Activated naive CD8-positive, alpha-beta T cell (primary cell): ENCODE measurements around the gene SMIM12.
A peak's percentile ranks its signal among the peaks of the same experiment; 100 is the strongest.

Experiments used
- H3K27ac Mint-ChIP-seq: one replicate; pipeline ENCODE4 v1.8.0; 2021; ENCODE audit warnings: mixed read lengths
- H3K27me3 Mint-ChIP-seq: one replicate; pipeline ENCODE4 v1.8.0; 2021; ENCODE audit warnings: mixed read lengths
- H3K36me3 Mint-ChIP-seq: one replicate; pipeline ENCODE4 v1.8.0; 2021; ENCODE audit warnings: mixed read lengths
- H3K4me1 Mint-ChIP-seq: one replicate; pipeline ENCODE4 v1.8.0; 2021; ENCODE audit warnings: low read depth, mixed read lengths
- H3K4me3 Mint-ChIP-seq: one replicate; pipeline ENCODE4 v1.8.0; 2021; ENCODE audit warnings: mild to moderate bottlenecking, mixed read lengths
- H3K9me3 Mint-ChIP-seq: one replicate; pipeline ENCODE4 v1.8.0; 2021; ENCODE audit warnings: low read depth, mixed read lengths

SMIM12 gene

DNA sequence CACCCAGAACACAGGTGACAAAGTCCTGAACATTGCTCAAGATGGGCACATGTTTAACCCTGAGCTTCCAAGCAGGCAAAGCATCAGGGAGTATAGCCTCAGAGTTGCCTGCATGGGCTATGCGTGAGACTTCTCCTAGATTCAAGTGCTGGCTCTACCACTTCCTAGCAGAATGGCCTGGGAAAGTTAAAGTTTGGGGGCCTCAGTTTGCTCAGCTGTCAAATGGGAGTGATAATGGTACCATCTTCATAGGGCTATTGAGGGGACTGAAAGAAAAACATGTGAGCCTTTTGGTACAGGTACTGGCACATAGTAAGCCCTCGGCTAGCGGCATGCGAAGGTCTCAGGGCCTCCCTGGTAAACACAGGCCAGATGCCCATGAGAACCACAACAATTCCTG is 28.0 kb upstream of the SMIM12 start:
- Mint-ChIP-seq H3K36me3 (peaks cover 5% of the 10 kb centered on the region), H3K27me3 (peaks cover 26% of the 10 kb centered on the region), H3K27ac (no peak overlapping the region), H3K4me1 (peaks cover 3% of the 10 kb centered on the region), H3K4me3 (no peak overlapping the region), H3K9me3 (peaks cover 9% of the 10 kb centered on the region)

DNA sequence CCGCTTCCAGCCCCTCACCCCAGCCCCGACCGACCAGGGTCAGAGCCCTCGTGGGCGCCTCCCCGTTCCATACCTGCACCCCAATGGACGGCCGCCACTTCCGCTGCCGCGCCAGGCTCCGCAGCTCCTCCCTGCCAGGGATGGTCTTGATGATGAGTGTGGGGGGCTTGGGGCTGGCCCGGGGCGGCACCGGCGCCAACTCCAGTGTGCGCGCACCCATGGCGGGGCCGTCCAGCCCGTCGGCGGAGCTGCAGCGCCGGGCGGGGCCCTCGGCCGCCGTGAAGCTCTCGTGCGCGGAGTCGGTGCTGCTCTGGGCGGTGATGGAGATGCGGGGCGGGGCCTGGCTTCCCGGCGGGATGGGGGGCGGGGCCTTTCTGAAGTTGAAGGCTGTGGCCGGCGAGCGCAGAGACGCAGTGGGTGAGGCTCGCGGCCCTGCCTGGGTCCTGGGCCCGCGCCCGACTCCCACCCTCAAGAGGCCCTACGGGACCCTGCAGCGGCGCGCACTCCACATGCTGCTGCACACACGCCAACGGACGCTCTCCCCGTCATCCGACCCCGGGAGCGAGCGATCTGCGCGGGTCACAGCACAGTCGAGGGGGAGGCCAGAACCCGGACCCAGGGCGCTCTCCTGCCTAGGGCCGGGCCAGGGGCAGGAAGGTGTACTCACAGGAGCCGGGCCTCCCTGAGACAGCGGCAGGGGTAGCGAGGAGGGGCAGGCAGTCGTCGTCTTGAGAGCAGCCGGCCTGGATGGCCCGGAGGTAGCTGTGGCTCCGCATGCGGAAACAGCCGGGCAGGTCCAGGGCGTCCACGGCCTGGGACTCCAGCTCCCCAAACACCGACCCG is 26.1 kb upstream of the SMIM12 start:
- Mint-ChIP-seq H3K9me3 (no peaks in the 10 kb centered on the region), H3K4me3 (peak overlapping the region; percentile 70), H3K27ac (no peak overlapping the region), H3K27me3 (peaks cover 27% of the 10 kb centered on the region), H3K4me1 (peaks cover 3% of the 10 kb centered on the region), H3K36me3 (peaks cover 5% of the 10 kb centered on the region)

DNA sequence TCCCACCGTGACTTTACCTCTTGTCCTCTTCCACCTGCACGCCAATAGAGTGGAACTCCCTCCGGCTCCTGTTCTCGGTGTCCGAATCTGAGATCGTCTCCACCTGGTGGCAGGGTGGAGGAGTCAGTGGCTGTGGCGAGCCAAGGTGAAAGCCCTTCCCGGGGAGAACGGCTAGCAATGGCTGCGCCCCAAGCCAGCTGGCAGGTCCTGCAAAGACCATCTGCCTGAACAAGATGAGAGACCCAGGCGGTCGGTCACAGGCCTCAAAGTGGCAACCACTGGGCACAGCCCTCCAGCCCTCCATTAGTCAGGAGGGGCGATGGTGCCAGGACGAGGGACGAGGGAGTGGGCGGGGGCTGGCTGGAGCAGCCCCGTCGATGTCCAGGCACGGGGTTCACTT is 25.4 kb upstream of the SMIM12 start:
- peak overlapping the region; percentile 70 for H3K4me3 Mint-ChIP-seq
- H3K27ac Mint-ChIP-seq = no peak overlapping the region
- H3K4me1 Mint-ChIP-seq = peaks cover 3% of the 10 kb centered on the region
- peaks cover 5% of the 10 kb centered on the region for H3K36me3 Mint-ChIP-seq
- H3K9me3 Mint-ChIP-seq = no peaks in the 10 kb centered on the region
- peaks cover 27% of the 10 kb centered on the region for H3K27me3 Mint-ChIP-seq

GRCh38 chr1:34884536-34884935 is 25.0 kb upstream of the SMIM12 start:
- H3K27ac Mint-ChIP-seq = no peak overlapping the region
- H3K27me3 Mint-ChIP-seq = peaks cover 27% of the 10 kb centered on the region
- peaks cover 3% of the 10 kb centered on the region for H3K36me3 Mint-ChIP-seq
- peaks cover 3% of the 10 kb centered on the region for H3K4me1 Mint-ChIP-seq
- no peaks in the 10 kb centered on the region for H3K9me3 Mint-ChIP-seq
- peak overlapping the region; percentile 70 for H3K4me3 Mint-ChIP-seq

- H3K4me3 Mint-ChIP-seq = no peak overlapping the region
- peaks cover 27% of the 10 kb centered on the region for H3K27me3 Mint-ChIP-seq
- no peaks in the 10 kb centered on the region for H3K4me1 Mint-ChIP-seq
- H3K9me3 Mint-ChIP-seq = no peaks in the 10 kb centered on the region
- no peak overlapping the region for H3K27ac Mint-ChIP-seq
- no peaks in the 10 kb centered on the region for H3K36me3 Mint-ChIP-seq
These were observed 19.7 kb upstream of the SMIM12 start for GRCh38 chr1:34879230-34879629.

GRCh38 chr1:34876406-34876805 is 16.9 kb upstream of the SMIM12 start:
- Mint-ChIP-seq H3K9me3 (no peaks in the 10 kb centered on the region), H3K4me3 (no peak overlapping the region), H3K27ac (no peak overlapping the region), H3K36me3 (no peaks in the 10 kb centered on the region), H3K27me3 (peaks cover 22% of the 10 kb centered on the region), H3K4me1 (peaks cover 10% of the 10 kb centered on the region)

DNA sequence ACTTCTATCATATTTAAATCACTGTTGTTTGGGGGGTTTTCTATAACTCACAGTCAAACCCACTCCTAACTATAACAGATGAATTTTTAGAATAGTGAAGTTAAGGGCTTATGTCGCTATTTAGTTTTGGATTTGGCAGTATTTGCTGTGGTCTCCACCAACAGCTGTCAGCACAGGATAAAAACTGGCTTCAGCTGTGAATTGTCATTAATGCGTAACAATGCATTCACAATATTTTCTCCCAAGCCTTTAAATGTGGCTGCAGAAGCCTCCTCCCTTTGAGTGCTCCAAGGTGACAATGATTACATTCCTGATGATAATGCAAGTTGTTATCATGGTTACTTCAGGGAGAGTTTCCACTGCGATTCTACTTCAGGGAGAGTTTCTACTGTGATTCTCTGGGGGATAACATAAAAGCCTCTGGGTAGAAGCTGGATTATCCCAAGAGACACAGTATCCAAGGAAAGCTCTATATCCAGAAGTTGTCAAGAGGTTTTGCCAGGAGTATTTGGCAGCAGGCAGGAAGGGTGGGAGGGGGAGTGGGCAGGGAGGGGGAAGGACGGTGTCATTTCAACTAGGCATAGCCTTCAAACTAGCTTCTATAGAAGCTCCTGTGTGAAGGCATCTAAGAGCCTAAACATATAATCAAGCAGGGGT is 14.9 kb upstream of the SMIM12 start:
- H3K27ac Mint-ChIP-seq = no peak overlapping the region
- no peaks in the 10 kb centered on the region for H3K9me3 Mint-ChIP-seq
- H3K36me3 Mint-ChIP-seq = no peaks in the 10 kb centered on the region
- no peak overlapping the region for H3K4me3 Mint-ChIP-seq
- H3K4me1 Mint-ChIP-seq = peaks cover 19% of the 10 kb centered on the region
- peaks cover 20% of the 10 kb centered on the region for H3K27me3 Mint-ChIP-seq

DNA sequence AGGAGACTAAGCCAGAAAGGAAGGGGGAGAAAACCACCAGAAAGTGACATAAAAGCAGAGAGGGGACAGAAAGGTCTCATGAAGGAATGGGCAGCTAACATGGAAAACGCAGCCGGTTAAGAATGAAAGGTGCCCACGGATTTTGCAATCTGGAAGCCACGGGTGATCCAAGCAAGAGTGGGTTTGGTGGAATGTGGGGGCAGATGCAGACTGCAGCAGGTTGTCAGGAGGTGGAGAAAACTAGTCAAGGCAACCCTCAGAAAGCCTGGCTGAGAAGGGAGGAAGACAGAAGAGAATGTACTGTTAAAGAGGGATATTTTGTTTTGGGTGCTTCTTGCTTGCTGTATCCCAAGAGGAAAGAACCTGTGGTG is 12.6 kb upstream of the SMIM12 start:
- Mint-ChIP-seq H3K4me3 (no peak overlapping the region), H3K36me3 (no peaks in the 10 kb centered on the region), H3K4me1 (peaks cover 25% of the 10 kb centered on the region), H3K9me3 (no peaks in the 10 kb centered on the region), H3K27me3 (peaks cover 16% of the 10 kb centered on the region), H3K27ac (no peak overlapping the region)

DNA sequence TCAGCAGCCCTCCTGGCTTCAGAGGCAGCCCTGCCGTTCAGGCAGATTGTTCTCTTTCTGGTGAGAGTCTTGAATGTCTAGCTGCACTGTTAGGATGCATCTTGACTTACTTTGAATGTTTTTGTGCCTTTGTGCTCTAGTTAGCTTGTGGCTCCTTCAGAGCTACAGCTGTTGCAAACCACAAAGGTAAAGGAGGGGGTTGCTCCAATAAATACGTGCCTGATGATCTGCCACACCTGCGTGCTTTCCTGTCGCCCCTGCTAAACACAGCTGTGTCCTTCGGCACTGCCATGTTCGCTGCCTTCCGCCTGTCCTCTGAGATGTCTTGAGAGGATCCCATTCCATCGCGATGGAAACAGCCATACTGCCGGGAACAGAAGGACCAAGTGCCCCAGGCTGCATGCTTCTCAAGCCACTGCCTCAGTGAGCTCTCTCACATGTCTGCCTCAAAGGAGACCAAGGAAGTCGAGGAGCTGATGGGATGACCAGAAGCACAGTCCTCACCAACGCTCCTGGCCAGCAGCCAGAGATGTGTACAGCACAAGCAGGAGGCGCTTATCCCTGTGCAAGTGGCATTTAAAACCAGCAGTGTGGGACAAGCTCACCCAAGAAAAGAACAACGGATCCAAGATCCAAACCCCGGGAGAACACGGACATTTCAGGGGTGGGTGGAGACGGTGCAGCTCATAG is 12.0 kb upstream of the SMIM12 start:
- peak overlapping the region; percentile 52 for H3K4me3 Mint-ChIP-seq
- no peaks in the 10 kb centered on the region for H3K9me3 Mint-ChIP-seq
- peaks cover 25% of the 10 kb centered on the region for H3K4me1 Mint-ChIP-seq
- H3K27ac Mint-ChIP-seq = peak overlapping the region; percentile 67
- H3K36me3 Mint-ChIP-seq = no peaks in the 10 kb centered on the region
- peaks cover 10% of the 10 kb centered on the region for H3K27me3 Mint-ChIP-seq

DNA sequence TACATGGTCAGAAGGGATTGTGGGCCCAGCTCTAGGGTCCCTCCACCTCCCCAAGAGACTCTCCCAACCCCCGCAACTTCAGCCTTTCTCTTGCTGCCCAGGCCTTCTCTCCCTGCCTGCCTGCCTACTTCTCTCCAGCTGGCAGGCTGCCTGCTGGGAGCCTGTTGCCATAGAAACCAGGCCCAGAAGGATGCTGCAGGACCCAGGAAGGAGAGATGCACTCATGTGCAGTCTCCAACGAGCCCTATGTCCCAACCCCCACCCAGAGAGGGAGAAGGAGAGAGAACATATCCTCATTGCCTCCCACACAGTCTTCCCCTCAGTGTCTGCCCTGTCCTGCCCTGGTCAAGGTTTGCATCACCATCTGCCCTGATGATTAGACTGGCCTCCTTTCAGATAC is 10.8 kb upstream of the SMIM12 start:
- Mint-ChIP-seq H3K27me3 (peaks cover 2% of the 10 kb centered on the region), H3K4me3 (no peak overlapping the region), H3K27ac (no peak overlapping the region), H3K9me3 (no peaks in the 10 kb centered on the region), H3K36me3 (no peaks in the 10 kb centered on the region), H3K4me1 (peaks cover 26% of the 10 kb centered on the region)

DNA sequence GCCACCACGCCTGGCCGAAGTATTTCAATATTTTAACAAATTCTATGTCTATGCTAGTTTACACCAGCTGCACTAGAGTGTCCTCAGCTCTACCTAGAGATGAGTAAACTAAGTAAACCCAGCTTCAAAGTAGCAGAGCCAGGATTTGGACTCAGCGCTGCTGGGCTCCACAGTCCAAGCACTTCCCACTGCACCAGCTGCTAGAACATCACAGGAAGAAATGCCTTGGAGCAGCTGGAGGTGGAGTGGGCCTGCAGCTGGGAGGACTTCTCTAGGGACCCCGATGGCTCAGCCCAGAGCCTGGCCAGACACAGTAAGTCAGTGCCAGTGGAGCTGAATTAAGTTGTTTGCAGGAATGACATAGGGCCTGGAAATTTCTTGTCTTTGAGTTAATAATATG is 10.2 kb upstream of the SMIM12 start:
- Mint-ChIP-seq H3K36me3 (no peaks in the 10 kb centered on the region), H3K4me1 (peaks cover 28% of the 10 kb centered on the region), H3K9me3 (no peaks in the 10 kb centered on the region), H3K4me3 (no peak overlapping the region), H3K27me3 (no peaks in the 10 kb centered on the region), H3K27ac (no peak overlapping the region)

GRCh38 chr1:34868230-34869049 is 8.9 kb upstream of the SMIM12 start:
- H3K27me3 Mint-ChIP-seq = no peaks in the 10 kb centered on the region
- no peaks in the 10 kb centered on the region for H3K9me3 Mint-ChIP-seq
- H3K4me1 Mint-ChIP-seq = peaks cover 41% of the 10 kb centered on the region
- no peaks in the 10 kb centered on the region for H3K36me3 Mint-ChIP-seq
- H3K27ac Mint-ChIP-seq = peak overlapping the region; percentile 46
- peak overlapping the region; percentile 39 for H3K4me3 Mint-ChIP-seq

- no peaks in the 10 kb centered on the region for H3K9me3 Mint-ChIP-seq
- H3K4me1 Mint-ChIP-seq = peaks cover 51% of the 10 kb centered on the region
- H3K27me3 Mint-ChIP-seq = no peaks in the 10 kb centered on the region
- H3K36me3 Mint-ChIP-seq = no peaks in the 10 kb centered on the region
- peak overlapping the region; percentile 12 for H3K4me3 Mint-ChIP-seq
- peak overlapping the region; percentile 46 for H3K27ac Mint-ChIP-seq
These were observed 7.9 kb upstream of the SMIM12 start for GRCh38 chr1:34867415-34867814.

DNA sequence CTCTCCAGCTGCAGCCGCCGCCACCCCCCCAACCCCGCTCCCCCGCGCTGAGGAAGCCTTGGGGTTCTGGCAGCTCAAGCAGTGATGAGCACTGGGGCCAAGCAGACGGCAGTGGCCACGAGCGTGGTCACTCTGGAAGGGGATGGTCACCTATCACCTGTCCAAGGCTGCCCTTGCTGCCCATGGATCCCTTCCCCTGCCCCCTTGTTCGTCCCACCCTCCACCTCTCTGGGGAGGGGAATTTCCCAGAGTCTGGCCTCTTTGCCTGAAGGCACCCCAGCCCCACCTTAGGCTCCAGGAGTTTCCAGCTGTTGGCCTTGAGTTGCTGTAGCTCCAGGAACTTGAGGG is 7.2 kb upstream of the SMIM12 start:
- Mint-ChIP-seq H3K4me3 (peak overlapping the region; percentile 82), H3K27ac (peak overlapping the region; percentile 91), H3K27me3 (no peaks in the 10 kb centered on the region), H3K4me1 (peaks cover 46% of the 10 kb centered on the region), H3K9me3 (no peaks in the 10 kb centered on the region), H3K36me3 (no peaks in the 10 kb centered on the region)
